ENCODE results near the gene ZNF560.

DNA sequence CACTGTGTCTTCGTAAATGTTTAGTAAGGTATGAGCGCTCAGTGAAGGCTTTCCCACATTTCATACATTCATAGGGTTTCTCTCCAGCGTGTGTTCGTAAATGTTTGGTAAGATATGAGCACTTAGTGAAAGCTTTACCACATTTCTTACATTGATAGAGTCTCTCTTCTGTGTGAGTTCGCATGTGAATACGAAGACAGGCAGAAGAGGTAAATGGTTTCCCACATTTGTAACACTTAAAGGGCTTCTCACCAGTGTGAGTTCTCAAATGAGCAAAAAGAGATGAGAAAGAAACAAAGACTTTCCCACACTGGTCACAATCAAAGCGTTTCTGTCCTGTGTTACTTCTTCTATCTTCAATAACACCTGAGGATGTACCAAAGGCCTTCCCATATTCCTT lies 31.3 kb downstream of the ZNF560 start:
- no peak for TF ChIP-seq EZH2 (IDR thresholded peaks at IDR 0.05; ENCODE audit: insufficient read depth, poor library complexity, severe bottlenecking)
- TF ChIP-seq EZH2phosphoT487 (IDR thresholded peaks at IDR 0.05; ENCODE audit: insufficient read depth, low read depth), result no peak

Data from GM23248 (cell line).